ENCODE data around the gene APC2.
"Not testable (repeated sequence)": the region's sequence is repeated elsewhere in the genome, so short reads cannot be mapped to it uniquely, and the experiment has no call there.

Gene APC2

DNA sequence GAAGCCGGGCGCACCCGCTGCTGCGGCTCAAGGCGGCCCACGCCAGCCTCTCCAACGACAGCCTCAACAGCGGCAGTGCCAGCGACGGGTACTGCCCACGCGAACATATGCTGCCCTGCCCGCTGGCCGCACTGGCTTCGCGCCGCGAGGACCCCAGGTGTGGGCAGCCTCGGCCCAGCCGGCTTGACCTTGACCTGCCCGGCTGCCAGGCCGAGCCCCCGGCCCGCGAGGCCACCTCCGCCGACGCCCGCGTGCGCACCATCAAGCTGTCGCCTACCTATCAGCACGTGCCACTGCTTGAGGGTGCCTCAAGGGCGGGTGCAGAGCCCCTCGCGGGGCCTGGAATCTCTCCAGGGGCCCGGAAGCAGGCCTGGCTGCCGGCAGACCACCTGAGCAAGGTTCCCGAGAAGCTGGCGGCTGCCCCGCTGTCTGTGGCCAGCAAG, 16.1 kb downstream of the APC2 start:
- no peak for DNase-seq (ENCODE audit: low spot score)

DNA sequence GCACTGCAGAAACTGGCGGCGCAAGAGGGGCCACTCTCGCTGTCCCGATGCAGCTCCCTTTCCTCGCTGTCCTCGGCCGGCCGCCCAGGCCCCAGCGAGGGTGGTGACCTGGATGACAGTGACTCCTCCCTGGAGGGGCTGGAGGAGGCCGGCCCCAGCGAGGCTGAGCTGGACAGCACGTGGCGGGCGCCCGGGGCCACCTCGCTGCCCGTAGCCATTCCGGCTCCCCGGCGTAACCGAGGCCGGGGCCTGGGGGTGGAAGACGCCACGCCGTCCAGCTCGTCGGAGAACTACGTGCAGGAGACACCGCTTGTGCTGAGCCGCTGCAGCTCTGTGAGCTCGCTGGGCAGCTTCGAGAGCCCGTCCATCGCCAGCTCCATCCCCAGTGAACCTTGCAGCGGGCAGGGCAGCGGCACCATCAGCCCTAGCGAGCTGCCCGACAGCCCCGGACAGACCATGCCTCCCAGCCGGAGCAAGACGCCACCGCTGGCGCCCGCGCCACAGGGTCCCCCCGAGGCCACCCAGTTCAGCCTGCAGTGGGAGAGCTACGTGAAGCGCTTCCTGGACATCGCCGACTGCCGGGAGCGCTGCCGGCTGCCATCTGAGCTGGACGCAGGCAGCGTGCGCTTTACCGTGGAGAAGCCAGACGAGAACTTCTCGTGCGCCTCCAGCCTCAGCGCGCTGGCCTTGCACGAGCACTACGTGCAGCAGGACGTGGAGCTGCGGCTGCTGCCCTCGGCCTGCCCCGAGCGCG, 16.7 kb downstream of the APC2 start:
- no peak for DNase-seq (ENCODE audit: low spot score)

DNA sequence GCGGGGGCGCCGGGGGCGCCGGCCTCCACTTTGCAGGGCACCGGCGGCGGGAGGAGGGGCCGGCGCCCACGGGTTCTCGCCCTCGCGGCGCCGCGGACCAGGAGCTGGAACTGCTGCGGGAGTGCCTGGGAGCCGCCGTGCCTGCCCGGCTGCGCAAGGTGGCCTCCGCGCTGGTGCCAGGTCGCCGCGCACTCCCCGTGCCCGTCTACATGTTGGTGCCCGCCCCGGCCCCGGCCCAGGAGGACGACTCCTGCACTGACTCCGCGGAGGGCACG, 17.2 kb downstream of the APC2 start:
- DNase-seq (ENCODE audit: low spot score), result no peak

DNA sequence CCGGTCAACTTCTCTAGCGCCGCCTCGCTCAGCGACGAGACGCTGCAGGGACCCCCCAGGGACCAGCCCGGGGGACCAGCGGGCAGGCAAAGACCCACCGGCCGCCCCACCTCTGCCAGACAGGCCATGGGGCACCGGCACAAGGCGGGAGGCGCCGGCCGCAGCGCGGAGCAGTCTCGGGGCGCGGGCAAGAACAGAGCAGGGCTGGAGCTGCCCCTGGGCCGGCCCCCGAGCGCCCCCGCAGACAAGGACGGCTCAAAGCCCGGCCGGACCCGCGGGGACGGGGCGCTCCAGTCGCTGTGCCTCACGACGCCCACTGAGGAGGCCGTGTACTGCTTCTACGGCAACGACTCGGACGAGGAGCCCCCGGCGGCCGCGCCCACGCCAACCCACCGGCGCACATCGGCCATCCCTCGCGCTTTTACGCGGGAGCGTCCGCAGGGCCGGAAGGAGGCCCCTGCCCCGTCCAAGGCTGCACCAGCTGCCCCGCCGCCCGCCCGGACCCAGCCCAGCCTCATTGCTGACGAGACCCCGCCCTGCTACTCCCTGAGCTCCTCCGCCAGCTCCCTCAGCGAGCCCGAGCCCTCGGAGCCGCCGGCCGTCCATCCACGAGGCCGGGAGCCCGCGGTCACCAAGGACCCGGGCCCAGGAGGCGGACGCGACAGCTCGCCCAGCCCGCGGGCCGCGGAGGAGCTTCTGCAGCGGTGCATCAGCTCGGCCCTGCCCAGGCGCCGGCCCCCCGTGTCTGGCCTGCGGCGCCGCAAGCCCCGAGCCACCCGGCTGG, 17.8 kb downstream of the APC2 start:
- no peak for DNase-seq (ENCODE audit: low spot score)

DNA sequence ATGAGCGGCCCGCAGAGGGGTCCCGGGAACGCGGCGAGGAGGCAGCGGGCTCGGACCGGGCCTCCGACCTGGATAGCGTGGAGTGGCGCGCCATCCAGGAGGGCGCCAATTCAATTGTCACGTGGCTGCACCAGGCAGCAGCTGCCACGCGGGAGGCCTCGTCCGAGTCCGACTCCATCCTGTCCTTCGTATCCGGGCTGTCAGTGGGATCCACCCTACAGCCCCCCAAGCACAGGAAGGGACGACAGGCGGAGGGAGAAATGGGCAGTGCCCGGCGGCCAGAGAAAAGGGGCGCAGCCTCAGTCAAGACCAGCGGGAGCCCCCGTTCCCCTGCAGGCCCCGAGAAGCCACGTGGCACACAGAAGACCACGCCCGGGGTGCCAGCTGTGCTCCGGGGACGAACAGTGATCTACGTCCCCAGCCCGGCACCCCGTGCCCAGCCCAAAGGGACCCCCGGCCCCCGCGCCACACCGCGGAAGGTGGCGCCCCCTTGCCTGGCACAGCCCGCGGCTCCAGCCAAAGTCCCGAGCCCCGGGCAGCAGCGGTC, 18.4 kb downstream of the APC2 start:
- DNase-seq (ENCODE audit: low spot score), result no peak

DNA sequence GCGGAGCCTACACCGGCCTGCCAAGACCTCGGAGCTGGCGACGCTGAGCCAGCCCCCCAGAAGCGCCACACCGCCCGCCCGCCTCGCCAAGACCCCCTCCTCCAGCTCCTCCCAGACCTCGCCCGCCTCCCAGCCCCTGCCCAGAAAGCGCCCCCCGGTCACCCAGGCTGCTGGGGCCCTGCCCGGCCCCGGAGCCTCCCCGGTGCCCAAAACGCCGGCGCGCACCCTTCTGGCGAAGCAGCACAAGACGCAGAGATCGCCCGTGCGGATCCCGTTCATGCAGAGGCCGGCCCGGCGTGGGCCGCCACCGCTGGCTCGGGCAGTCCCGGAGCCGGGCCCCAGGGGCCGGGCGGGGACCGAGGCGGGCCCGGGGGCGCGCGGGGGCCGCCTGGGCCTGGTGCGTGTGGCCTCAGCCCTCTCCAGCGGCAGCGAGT, 18.9 kb downstream of the APC2 start:
- DNase-seq (ENCODE audit: low spot score), result peak; percentile 46

GRCh38 chr19:1469255-1470054, 19.5 kb downstream of the APC2 start:
- DNase-seq (ENCODE audit: low spot score), result no peak

- no peak for DNase-seq (ENCODE audit: low spot score)
Observed at GRCh38 chr19:1470055-1470304, 20.1 kb downstream of the APC2 start.

GRCh38 chr19:1470305-1471009, 20.5 kb downstream of the APC2 start:
- no peak for DNase-seq (ENCODE audit: low spot score)

GRCh38 chr19:1471010-1471514, 21.1 kb downstream of the APC2 start:
- no peak for DNase-seq (ENCODE audit: low spot score)

DNA sequence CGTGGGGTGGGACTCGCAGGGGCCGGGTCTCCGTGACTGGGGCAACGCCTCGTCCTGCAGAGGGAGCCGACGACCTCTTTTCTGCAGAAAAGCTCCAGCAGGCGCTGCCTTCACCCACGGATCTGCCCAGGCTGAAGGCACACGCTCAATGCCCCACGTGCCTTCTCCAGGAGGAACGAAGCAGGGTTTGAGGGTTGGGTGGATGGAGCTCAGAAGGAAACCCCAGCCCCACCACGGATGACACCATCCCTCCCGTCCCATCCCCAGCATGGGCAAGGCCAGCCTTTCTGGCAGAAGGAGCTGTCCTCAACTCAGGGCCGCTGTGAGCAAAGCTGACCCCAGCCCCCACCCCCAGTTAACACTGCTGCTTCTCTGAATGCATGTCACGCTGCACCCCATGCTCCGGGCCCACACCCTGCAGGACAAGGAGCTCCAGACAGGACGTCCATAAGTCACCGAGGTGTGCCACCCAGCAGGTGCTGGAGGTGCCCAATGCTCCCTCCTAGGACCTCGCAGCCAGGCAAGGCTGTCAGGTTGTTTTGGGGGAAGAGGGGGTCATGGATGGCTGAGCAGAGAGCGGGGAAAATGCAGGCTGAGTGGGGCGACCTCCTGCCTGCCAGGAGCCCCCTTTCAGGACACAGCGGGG, 21.7 kb downstream of the APC2 start:
- no peak for DNase-seq (ENCODE audit: low spot score)

- DNase-seq (ENCODE audit: low spot score), result no peak
Observed at GRCh38 chr19:1472231-1473084, 22.5 kb downstream of the APC2 start.

GRCh38 chr19:1473085-1473851, 23.3 kb downstream of the APC2 start:
- DNase-seq (ENCODE audit: low spot score), result no peak

DNA sequence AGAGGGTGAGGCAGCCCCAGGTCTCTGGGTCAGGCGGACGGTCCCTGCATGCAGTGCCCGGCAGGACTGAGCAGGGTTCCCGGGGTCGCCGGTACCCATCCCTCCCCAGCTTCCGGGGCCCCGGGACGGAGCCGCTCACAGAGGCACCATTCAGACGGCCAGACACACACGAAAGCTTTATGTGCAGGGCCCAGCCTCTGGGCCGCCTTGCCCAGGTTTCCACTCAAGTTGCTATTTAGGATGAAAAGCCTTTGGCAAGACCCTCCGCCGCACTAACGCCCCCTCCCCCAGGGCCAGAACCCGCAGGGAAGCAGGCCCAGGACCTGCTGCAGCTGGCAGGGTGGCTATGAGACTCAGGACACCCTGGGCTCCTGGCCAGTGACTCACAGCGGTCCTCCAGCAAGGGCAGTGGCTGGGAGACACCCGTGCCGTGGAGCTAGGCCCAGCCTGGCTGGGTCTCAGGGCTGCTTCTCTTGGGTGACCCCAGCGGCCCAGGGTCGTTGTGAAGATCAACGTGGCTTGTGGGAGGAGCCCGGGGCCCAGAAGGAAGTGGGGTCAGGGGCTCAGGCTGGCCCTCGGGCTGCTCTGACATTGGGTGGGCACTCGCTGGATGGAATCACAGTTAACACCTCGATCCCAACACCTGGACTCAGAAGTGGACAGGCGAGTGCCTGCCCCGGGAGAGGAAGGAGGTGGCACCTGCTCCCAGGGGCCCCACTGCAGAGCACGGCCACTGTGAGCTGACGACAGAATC, 24.3 kb downstream of the APC2 start:
- no peak for DNase-seq (ENCODE audit: low spot score)

DNA sequence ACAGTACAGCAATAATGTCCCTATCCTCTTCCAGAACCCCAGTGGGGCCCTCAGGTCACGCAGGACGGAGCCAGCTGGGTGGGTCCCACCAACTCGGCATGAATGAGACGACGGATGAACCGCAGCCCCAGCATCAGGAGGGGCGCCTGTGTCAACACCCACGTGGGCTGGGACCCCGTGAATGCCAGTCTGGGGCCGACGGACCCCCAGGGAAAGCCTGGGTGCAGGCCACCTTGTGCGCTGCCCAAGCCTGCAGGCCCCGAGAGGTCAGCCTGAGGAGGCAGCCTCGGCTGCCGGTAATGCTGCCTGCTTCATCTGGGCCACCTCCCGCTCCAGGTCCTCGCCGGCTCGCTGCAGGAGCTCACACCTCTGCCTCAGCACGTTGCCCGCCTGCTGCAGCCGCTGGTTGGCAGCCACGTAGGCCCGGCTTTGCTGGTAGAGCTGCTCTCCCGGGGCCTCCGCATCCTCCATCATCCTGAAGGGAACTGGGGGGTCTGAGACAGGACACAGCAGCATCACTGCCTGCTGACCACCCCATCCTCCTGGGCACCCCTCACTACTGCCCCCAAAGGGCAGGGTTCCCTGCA, 24.9 kb downstream of the APC2 start:
- no peak for DNase-seq (ENCODE audit: low spot score)

- DNase-seq (ENCODE audit: low spot score), result no peak
Observed at GRCh38 chr19:1475751-1476437, 26.0 kb downstream of the APC2 start.

DNA sequence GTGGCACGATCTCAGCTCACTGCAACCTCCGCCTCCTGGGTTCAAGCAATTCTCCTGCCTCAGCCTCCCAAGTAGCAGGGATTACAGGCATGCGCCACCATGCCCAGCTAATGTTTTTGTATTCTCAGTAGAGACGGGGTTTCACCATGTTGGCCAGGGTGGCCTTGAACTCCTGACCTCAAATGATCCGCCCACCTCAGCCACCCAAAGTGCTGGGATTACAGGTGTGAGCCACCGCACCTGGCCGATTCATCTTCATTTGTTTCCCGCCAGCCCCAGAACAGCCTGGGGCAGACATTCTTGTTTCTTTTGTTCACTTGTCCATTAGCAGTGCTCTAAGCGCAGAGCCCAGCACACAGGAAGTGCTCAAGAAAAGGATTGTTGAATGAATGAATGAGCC, 27.1 kb downstream of the APC2 start:
- not testable (repeated sequence) for DNase-seq (ENCODE audit: low spot score)
